Suppressor macrophage treated with lipopolysaccharide for 4 hours (primary cell): ENCODE data around the gene SCG5.
"Not testable (repeated sequence)": the region's sequence is repeated elsewhere in the genome, so short reads cannot be mapped to it uniquely, and the experiment has no call there.

Experiments
- DNase-seq: peaks from one replicate; pipeline ENCODE4 v3.0.0-alpha.2; 2020

SCG5 gene, protein sequence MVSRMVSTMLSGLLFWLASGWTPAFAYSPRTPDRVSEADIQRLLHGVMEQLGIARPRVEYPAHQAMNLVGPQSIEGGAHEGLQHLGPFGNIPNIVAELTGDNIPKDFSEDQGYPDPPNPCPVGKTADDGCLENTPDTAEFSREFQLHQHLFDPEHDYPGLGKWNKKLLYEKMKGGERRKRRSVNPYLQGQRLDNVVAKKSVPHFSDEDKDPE

DNA sequence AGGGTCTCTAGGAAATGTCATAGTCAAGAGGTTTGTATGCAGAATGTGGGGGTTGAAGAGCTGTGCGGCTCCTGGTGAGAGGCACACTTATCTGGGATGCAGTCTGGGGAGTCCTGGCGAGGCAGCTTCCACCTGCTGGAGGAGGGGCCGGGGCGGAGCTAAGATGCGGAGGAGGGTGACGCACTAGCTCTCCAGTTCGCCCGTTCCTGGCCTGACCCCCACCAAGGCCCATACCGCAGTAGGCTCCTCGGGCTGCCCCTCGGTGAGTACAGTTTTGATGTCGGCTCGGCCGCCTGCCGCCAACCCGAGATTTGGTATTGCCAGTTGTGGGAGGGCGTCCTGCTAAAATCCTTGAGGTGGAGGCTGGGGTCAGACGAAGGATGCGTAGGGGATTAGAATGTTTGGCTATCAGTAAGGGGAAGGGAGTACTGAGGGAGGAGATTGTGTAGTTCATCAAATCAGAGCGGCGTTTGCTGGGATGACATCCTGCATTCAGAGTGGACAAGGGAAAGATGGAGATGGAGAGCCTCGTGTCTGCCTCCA is at the start of gene SCG5:
Gene SCG5, plus strand, starts transcription at position 194 of the 543 bp plus-strand sequence. CDS start 1,883 bp downstream, outside the sequence.
- DNase-seq, result no peak

- not testable (repeated sequence) for DNase-seq
These were observed 48.4 kb upstream of the SCG5 start, which contains the start of gene GOLGA8N for GRCh38 chr15:32593151-32593550. Gene GOLGA8N, plus strand, starts transcription at chr15:32593456.

- not testable (repeated sequence) for DNase-seq
These were observed 32.0 kb upstream of the SCG5 start for GRCh38 chr15:32609518-32609917.

GRCh38 chr15:32610719-32611118 is 30.8 kb upstream of the SCG5 start:
- DNase-seq, result peak; percentile 27

DNA sequence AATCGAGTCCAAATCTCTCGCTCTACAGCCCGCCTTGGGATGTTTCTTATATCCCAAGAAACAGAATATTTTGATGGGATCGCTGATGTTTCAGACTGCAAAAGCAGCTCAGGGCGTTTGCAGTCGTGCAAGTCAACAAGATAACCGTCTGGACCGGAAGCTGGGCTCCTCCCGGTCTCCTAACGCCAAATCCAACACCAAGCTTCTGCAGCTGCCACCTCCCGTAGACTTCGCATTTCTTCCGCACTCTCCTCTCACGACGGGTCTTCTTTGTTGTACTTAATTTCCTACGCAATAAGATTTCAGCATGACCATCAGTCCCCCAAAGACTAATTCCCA is 26.8 kb upstream of the SCG5 start:
- not testable (repeated sequence) for DNase-seq

- peak; percentile 92 for DNase-seq
These were observed 26.2 kb upstream of the SCG5 start, which contains the start of gene ARHGAP11A for GRCh38 chr15:32615051-32615870. Gene ARHGAP11A, plus strand, starts transcription at chr15:32615504. Its CDS starts 708 bp downstream, at chr15:32616212.

DNA sequence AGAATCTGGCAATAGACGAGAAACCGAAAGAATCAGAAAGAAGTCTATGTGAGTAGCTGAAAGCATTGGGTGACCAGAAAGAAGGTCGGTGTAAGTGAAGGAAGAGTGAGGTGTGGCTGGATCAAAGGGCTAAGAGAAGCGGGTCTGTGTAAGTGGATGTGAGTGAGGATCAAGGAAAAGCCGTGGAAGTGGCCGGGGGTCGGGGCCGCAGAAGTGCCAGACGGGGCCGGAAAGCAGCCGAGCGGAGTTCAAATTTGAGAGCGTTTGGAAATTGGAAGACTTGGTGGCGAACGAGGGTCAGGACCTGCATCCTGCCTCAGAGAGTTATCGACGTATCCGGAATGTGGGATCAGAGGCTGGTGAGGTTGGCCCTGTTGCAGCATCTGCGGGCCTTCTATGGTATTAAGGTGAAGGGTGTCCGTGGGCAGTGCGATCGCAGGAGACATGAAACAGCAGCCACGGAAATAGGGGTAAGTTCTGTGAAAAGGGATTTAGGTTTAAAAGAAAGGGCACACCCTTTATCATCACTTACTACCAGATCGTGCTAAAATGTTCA is 25.6 kb upstream of the SCG5 start:
- DNase-seq, result peak; percentile 17

GRCh38 chr15:32636410-32636809 is 5.1 kb upstream of the SCG5 start:
- no peak for DNase-seq

DNA sequence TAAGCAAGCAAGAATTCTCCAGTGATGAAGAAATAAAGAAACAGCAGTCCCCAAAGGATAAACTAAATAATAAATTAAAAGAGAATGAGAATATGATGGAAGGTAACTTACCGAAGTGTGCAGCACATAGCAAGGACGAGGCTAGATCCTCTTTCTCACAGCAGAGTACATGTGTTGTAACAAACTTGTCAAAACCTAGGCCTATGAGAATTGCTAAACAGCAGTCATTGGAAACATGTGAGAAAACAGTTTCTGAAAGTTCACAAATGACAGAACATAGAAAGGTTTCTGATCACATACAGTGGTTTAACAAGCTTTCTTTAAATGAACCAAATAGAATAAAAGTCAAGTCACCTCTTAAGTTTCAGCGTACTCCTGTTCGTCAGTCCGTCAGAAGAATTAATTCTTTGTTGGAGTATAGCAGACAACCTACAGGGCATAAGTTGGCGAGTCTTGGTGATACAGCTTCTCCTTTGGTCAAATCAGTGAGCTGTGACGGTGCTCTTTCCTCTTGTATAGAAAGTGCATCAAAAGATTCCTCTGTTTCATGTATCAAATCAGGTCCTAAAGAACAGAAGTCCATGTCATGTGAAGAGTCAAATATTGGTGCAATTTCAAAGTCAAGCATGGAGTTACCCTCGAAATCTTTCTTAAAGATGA is 4.5 kb upstream of the SCG5 start:
- DNase-seq, result no peak

- DNase-seq, result no peak
These were observed 3.8 kb upstream of the SCG5 start for GRCh38 chr15:32637704-32638103.

DNA sequence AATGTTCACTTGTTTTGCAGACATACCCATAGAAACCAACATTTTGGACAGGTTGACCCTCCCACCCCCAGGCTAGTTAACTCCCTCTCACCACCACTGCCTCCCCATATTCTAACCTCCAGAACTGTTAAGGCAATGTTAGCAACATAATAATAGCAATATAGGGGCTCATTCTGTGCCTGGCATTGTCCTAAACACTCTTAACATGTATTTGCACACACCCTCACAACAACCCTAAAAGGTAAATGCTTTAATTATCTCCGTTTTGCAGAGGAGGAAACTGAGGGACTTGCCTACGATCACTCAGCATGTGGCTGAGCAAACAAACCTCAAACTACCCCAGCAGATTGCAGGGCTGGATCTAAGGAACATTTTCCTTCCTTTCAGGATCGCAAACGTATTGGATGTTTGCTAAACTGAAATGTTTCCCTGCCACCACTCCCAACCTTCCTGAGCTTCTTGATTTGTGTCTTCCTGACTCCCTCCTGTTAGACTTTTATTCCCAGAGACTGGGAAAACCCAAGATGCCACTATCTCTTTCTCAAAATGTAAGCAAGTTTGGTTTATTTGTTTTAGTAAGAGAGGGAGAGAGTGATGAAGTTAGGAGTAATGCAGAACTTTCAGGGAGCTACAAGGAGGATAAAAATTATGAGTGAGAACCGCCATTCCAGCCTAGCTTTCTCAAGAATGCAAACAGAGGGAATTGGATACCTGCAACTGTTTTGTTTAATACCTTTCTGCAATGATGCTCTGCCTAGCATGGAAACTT is 1.3 kb downstream of the SCG5 start:
- DNase-seq, result no peak

DNA sequence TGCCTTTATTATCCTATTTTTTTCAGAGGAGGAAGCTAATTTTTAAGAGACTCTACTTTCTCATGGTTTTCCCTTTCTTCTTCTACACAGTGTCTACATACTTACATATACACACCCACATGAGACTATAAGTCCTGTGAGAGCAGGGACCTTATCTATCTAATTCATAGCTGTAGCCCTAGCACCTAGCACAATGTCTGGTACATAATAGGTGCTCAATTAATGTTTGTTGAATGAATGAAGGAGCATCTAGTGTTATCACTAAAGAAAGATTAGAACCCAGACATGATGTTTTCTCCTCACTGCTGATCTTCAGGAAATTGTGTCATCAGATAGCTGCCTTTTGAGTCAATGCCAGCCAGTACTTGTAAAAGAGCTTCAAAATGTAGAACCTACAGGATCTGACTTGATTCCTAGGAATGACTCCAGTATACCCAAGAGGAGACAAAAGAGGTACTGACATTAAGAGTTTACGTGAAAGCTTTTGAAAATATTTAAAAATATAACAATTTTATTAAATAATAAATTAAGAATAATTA is 2.5 kb downstream of the SCG5 start:
- no peak for DNase-seq

- DNase-seq, result no peak
These were observed 4.8 kb downstream of the SCG5 start for GRCh38 chr15:32646291-32646690.

- no peak for DNase-seq
These were observed 7.8 kb downstream of the SCG5 start for GRCh38 chr15:32649342-32649741.

DNA sequence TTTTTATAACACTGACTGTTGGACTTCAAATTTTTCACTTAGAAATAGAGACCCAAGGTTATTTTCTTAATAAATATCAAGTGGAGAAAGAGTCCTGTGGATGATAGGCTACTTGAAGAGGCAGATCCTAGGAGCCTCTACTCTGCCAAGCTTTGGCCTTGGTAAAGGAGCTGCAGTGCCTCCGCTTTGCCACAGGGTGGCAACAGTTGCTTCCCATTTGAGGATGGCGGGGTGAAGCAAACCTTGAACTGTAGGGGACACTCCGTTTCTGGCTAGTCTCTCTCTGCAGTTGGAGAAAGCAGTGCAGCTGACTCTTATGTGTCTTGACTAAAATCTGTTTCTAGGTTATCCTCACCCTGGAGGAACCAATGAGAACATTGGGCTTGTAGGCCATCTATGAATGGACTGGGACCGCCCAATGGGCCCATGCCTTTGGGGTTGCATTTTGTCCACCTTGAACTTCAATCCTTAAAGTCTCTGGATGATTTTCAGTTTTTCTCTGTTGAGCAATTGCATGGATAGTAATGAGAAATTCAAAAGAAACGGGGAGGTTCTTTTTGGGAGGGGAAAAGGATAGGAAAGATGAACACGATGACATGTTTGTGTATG is 9.8 kb downstream of the SCG5 start:
- DNase-seq, result peak; percentile 69

GRCh38 chr15:32652178-32652577 is 10.7 kb downstream of the SCG5 start:
- DNase-seq, result no peak

GRCh38 chr15:32656091-32656490 is 14.6 kb downstream of the SCG5 start:
- DNase-seq, result no peak

DNA sequence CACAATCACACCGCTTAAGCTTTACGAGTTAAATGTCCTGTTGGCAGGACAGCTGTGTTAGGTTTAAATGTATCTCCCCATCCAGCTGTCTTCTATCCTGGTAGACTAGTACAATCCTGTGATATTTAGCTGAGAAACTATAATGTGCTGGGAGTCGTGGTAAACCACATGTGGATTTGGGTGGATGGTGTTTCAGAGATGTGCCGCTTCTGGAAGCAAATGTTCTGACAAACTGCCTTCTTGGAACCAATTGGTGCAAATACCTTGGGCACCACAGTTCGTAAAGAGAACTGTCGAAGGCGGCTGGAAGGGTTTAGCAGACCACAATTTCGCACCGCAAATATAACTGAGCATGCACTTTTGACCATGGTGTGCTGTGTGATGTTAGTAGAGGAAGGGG is 15.0 kb downstream of the SCG5 start:
- DNase-seq, result no peak

- DNase-seq, result no peak
These were observed 15.8 kb downstream of the SCG5 start for GRCh38 chr15:32657198-32657883.

DNA sequence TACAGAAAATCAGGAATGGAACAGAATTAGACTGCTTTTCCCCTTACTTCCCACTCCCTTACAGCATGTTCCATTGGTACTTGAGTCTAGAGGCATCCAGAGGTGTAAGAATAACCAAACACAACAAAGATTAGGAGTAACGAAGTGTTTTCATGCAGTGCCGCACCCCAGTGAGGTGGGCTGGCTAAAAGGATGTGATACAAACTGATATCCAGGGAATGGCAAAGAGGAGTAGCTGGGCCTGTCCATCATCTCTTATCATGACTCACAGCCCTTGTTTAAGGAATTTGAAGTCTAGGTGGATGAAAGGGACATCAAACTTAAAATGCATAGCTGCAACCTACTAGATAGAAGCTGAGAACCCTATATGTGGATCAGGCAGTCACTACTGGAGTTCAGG is 16.4 kb downstream of the SCG5 start:
- DNase-seq, result no peak
